ENCODE results near the gene GATB.

Gene GATB

GRCh38 chr4:151653548-151653918, 107.3 kb downstream of the GATB start:
- ChIA-PET CTCF (interaction anchor here (0.6 kb wide), 1 partner anchor 13 kb away, joined by 3 read pairs; no protein-coding TSS in a partner anchor), POLR2A (no interaction called here)
- TF ChIP-seq BCL6B (tag by site-specific recombination; IDR thresholded peaks at IDR 0.05), result no peak
- TF ChIP-seq ZNF248 (tag by site-specific recombination; IDR thresholded peaks at IDR 0.05), result no peak
- no peak for TF ChIP-seq ZBTB44 (tag by site-specific recombination; IDR thresholded peaks at IDR 0.05)
- H3K36me3 ChIP-seq (ENCODE audit: control insufficient read depth in 2 of 2, insufficient read depth in 1 of 2, low read length in 2 of 2), result peaks cover 0 to 17% of the 10 kb centered on the region in 2 experiments; a peak in 1 of 3 replicates
- no peaks in the 10 kb centered on the region for H3K9me3 ChIP-seq (ENCODE audit: control insufficient read depth, insufficient read depth, low read depth, low read length)
- no peak overlapping the region for H3K4me3 ChIP-seq (ENCODE audit: low read depth, low read length)
- no peak overlapping the region for H3K27ac ChIP-seq (ENCODE audit: extremely low read depth, low read depth, low read length)
- no peaks in the 10 kb centered on the region for H3K4me1 ChIP-seq (ENCODE audit: control insufficient read depth, insufficient read depth, low read length)

GRCh38 chr4:151652841-151653547, 107.8 kb downstream of the GATB start:
- TF ChIP-seq ZNF114 (tag by site-specific recombination; IDR thresholded peaks at IDR 0.05) (no peak), ZBTB21 (tag by site-specific recombination; IDR thresholded peaks at IDR 0.05) (no peak), ZNF133 (tag by site-specific recombination; IDR thresholded peaks at IDR 0.05) (no peak), HOXD13 (CRISPR knock-in tag; IDR thresholded peaks at IDR 0.05; ENCODE audit: borderline replicate concordance) (no peak), AEBP2 (tag by site-specific recombination; IDR thresholded peaks at IDR 0.05; ENCODE audit: borderline replicate concordance) (no peak), ZNF341 (tag by site-specific recombination; IDR thresholded peaks at IDR 0.05; ENCODE audit: low read depth) (no peak), ZNF211 (tag by site-specific recombination; IDR thresholded peaks at IDR 0.05; ENCODE audit: low read depth) (no peak), ZNF654 (tag by site-specific recombination; IDR thresholded peaks at IDR 0.05; ENCODE audit: low read depth) (no peak), ZNF621 (tag by site-specific recombination; IDR thresholded peaks at IDR 0.05) (no peak), ZNF184 (tag by site-specific recombination; IDR thresholded peaks at IDR 0.05) (no peak), ZBTB26 (tag by site-specific recombination; optimal IDR thresholded peaks at IDR 0.05) (no peak), ZXDB (tag by site-specific recombination; IDR thresholded peaks at IDR 0.05) (no peak), ZNF704 (tag by site-specific recombination; IDR thresholded peaks at IDR 0.05) (no peak), ZNF37A (tag by site-specific recombination; IDR thresholded peaks at IDR 0.05) (no peak), ZBTB1 (tag by site-specific recombination; IDR thresholded peaks at IDR 0.05) (no peak), ZBTB10 (tag by site-specific recombination; IDR thresholded peaks at IDR 0.05) (no peak)
- Histone ChIP-seq H3K4me1 (ENCODE audit: control insufficient read depth, insufficient read depth, low read length) (no peaks in the 10 kb centered on the region), H3K4me3 (ENCODE audit: low read depth, low read length) (no peak overlapping the region), H3K36me3 (ENCODE audit: control insufficient read depth in 2 of 2, insufficient read depth in 1 of 2, low read length in 2 of 2) (peaks cover 0 to 12% of the 10 kb centered on the region in 2 experiments; a peak in 1 of 3 replicates), H3K9me3 (ENCODE audit: control insufficient read depth, insufficient read depth, low read depth, low read length) (no peaks in the 10 kb centered on the region), H3K27ac (ENCODE audit: extremely low read depth, low read depth, low read length) (no peak overlapping the region)
- POLR2A ChIA-PET, result no interaction called here
- CTCF ChIA-PET, result interaction anchor here (0.6 kb wide), 1 partner anchor 12 kb away, joined by 3 read pairs; no protein-coding TSS in a partner anchor

Data from HEK293 (cell line).